ENCODE results near the gene ZNF772.

ZNF772 gene

DNA sequence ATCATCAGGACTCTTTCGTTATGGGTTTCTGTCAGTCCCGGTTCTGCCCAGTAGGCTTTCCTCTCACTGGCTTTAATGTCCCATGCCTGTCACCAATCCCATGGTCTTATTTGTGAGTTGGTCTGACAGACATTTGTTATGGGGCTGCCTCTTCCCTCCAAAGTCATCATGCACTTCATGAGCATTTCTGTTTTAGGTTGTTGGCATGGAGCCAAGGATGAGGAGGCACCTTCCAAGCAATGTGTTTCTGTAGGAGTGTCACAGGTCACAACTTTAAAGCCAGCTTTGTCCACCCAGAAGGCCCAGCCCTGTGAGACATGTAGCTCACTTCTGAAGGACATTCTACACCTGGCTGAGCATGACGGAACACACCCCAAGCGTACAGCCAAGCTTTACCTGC is 57.9 kb downstream of the ZNF772 start:
- TF ChIP-seq, protein P1, sequence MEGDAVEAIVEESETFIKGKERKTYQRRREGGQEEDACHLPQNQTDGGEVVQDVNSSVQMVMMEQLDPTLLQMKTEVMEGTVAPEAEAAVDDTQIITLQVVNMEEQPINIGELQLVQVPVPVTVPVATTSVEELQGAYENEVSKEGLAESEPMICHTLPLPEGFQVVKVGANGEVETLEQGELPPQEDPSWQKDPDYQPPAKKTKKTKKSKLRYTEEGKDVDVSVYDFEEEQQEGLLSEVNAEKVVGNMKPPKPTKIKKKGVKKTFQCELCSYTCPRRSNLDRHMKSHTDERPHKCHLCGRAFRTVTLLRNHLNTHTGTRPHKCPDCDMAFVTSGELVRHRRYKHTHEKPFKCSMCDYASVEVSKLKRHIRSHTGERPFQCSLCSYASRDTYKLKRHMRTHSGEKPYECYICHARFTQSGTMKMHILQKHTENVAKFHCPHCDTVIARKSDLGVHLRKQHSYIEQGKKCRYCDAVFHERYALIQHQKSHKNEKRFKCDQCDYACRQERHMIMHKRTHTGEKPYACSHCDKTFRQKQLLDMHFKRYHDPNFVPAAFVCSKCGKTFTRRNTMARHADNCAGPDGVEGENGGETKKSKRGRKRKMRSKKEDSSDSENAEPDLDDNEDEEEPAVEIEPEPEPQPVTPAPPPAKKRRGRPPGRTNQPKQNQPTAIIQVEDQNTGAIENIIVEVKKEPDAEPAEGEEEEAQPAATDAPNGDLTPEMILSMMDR (IDR thresholded peaks at IDR 0.05; ENCODE audit: control extremely low read depth, extremely low read depth, low read depth, missing control alignments), result no peak
- ChIA-PET CTCF (interaction anchor here (0.9 kb wide), 1 partner anchor 13 kb away, joined by 3 read pairs; no protein-coding TSS in a partner anchor), POLR2A (no interaction called here)
- DNase-seq (ENCODE audit: extremely low spot score), result no peak

Measured in GM10248 (cell line).